ENCODE measurements around the gene CIB4. TPM values are rescaled to one million over a fixed set of nuclear protein-coding genes. Genes with fewer than 3 reads are reported as not detected.
"Not testable (repeated sequence)": the region's sequence is repeated elsewhere in the genome, so short reads cannot be mapped to it uniquely, and the experiment has no call there.

Gene CIB4
- total and polyA plus RNA-seq, 4 donors, result 1.3 TPM; not detected in 3

- WGBS, 2 donors, result 93 to 94% methylated on average over 4 of the region's 4 CpGs
- H3K27ac ChIP-seq (ENCODE audit: low read depth in 1 of 2, low read length in 1 of 2), result no peak overlapping the region
- peaks cover 0 to 2% (median 0%) of the 10 kb centered on the region in 3 donors for H3K27me3 ChIP-seq (ENCODE audit: control insufficient read depth in 3 of 3, insufficient read depth in 3 of 3, low read length in 2 of 3)
- peaks cover 0 to 19% (median 0%) of the 10 kb centered on the region in 5 donors for H3K4me1 ChIP-seq (ENCODE audit: control insufficient read depth in 5 of 5, insufficient read depth in 5 of 5, low read length in 5 of 5)
- ATAC-seq (ENCODE audit: insufficient read depth, low FRiP score), result no peak
- no peaks in the 10 kb centered on the region for H3K9me3 ChIP-seq (ENCODE audit: control insufficient read depth in 4 of 4, insufficient read depth in 3 of 4, low read length in 3 of 4)
- DNase-seq, result no peak
- H3K9ac ChIP-seq (ENCODE audit: insufficient read depth in 1 of 2, low read length in 2 of 2), result no peak overlapping the region
- no peaks in the 10 kb centered on the region for H3K36me3 ChIP-seq (ENCODE audit: control insufficient read depth in 4 of 4, insufficient read depth in 4 of 4, low read length in 4 of 4)
- H3K4me3 ChIP-seq, result no peak overlapping the region
- no peak for TF ChIP-seq CTCF (IDR thresholded peaks at IDR 0.05; ENCODE audit: control extremely low read depth, extremely low read depth)
Measured at GRCh38 chr2:26668041-26668440, 26.9 kb upstream of the CIB4 start.

GRCh38 chr2:26666671-26667070, 25.5 kb upstream of the CIB4 start:
- Histone ChIP-seq H3K27ac (ENCODE audit: low read depth in 1 of 2, low read length in 1 of 2) (no peak overlapping the region), H3K4me3 (no peak overlapping the region), H3K9ac (ENCODE audit: insufficient read depth in 1 of 2, low read length in 2 of 2) (no peak overlapping the region), H3K36me3 (ENCODE audit: control insufficient read depth in 4 of 4, insufficient read depth in 4 of 4, low read length in 4 of 4) (no peaks in the 10 kb centered on the region), H3K9me3 (ENCODE audit: control insufficient read depth in 4 of 4, insufficient read depth in 3 of 4, low read length in 3 of 4) (no peaks in the 10 kb centered on the region), H3K27me3 (ENCODE audit: control insufficient read depth in 3 of 3, insufficient read depth in 3 of 3, low read length in 2 of 3) (peaks cover 0 to 2% (median 0%) of the 10 kb centered on the region in 3 donors), H3K4me1 (ENCODE audit: control insufficient read depth in 5 of 5, insufficient read depth in 5 of 5, low read length in 5 of 5) (peaks cover 0 to 19% (median 0%) of the 10 kb centered on the region in 5 donors)
- TF ChIP-seq CTCF (IDR thresholded peaks at IDR 0.05; ENCODE audit: control extremely low read depth, extremely low read depth), result no peak
- ATAC-seq (ENCODE audit: insufficient read depth, low FRiP score) (no peak), DNase-seq (no peak)
- WGBS, 2 donors, result 47 to 100% methylated on average over 2 of the region's 2 CpGs

GRCh38 chr2:26665296-26665695, 24.1 kb upstream of the CIB4 start:
- WGBS, 2 donors, result 86 to 88% methylated on average over 17 to 21 of the region's 21 CpGs

GRCh38 chr2:26660363-26660962, 19.3 kb upstream of the CIB4 start:
- no peak for TF ChIP-seq CTCF (IDR thresholded peaks at IDR 0.05; ENCODE audit: control extremely low read depth, extremely low read depth)
- Histone ChIP-seq H3K4me1 (ENCODE audit: control insufficient read depth in 5 of 5, insufficient read depth in 5 of 5, low read length in 5 of 5) (no peaks in the 10 kb centered on the region), H3K9me3 (ENCODE audit: control insufficient read depth in 4 of 4, insufficient read depth in 3 of 4, low read length in 3 of 4) (peaks cover 0 to 3% (median 0%) of the 10 kb centered on the region in 4 donors), H3K9ac (ENCODE audit: insufficient read depth in 1 of 2, low read length in 2 of 2) (no peak overlapping the region), H3K4me3 (no peak overlapping the region), H3K36me3 (ENCODE audit: control insufficient read depth in 4 of 4, insufficient read depth in 4 of 4, low read length in 4 of 4) (no peaks in the 10 kb centered on the region), H3K27ac (ENCODE audit: low read depth in 1 of 2, low read length in 1 of 2) (no peak overlapping the region), H3K27me3 (ENCODE audit: control insufficient read depth in 3 of 3, insufficient read depth in 3 of 3, low read length in 2 of 3) (peaks cover 0 to 3% (median 0%) of the 10 kb centered on the region in 3 donors)
- ATAC-seq (ENCODE audit: insufficient read depth, low FRiP score), result no peak
- 79 to 95% methylated on average over 1 of the region's 1 CpG for WGBS, 2 donors
- DNase-seq, result no peak

More at GRCh38 chr2:26665296-26665695, 24.1 kb upstream of the CIB4 start:
- DNase-seq; H3K27ac ChIP-seq (ENCODE audit: low read depth in 1 of 2, low read length in 1 of 2); H3K9me3 ChIP-seq (ENCODE audit: control insufficient read depth in 4 of 4, insufficient read depth in 3 of 4, low read length in 3 of 4); ATAC-seq (ENCODE audit: insufficient read depth, low FRiP score); H3K27me3 ChIP-seq (ENCODE audit: control insufficient read depth in 3 of 3, insufficient read depth in 3 of 3, low read length in 2 of 3); H3K9ac ChIP-seq (ENCODE audit: insufficient read depth in 1 of 2, low read length in 2 of 2); H3K4me3 ChIP-seq; H3K36me3 ChIP-seq (ENCODE audit: control insufficient read depth in 4 of 4, insufficient read depth in 4 of 4, low read length in 4 of 4): not testable (repeated sequence)
- peaks cover 0 to 17% (median 0%) of the 10 kb centered on the region in 5 donors for H3K4me1 ChIP-seq (ENCODE audit: control insufficient read depth in 5 of 5, insufficient read depth in 5 of 5, low read length in 5 of 5)
